HepG2 (cell line): Measurements from ENCODE around the gene GADL1. TPM values are rescaled to one million over a fixed set of nuclear protein-coding genes. Genes with fewer than 3 reads are reported as not detected.
A peak's percentile ranks its signal among the peaks of the same experiment; 100 is the strongest.

Source experiments
- ATAC-seq: fragments of 200-7000 bp; cut with Tn5 transposase; 3 replicates; pipeline ENCODE4 v1.9.1; 2020; ENCODE audit warnings: mild to moderate bottlenecking, moderate library complexity
- BruUV-seq: library from RNA; stranded (reverse); fragments of 400-500 nt; replicated peaks from 2 replicates; lab custom pipeline; 2021; lab: Mats Ljungman, UMichigan
- CTCF ChIA-PET: fragments of 300-600 bp; formaldehyde crosslinking; extraction: SDS; loops from one replicate; lab custom pipeline; 2021; ENCODE audit warnings: low total read pairs, inconsistent platforms, low intra/inter-chr PET ratio; lab: Yijun Ruan, JAX
- POLR2A ChIA-PET: fragments of 350-600 bp; sonication (Branson Sonifier 250); formaldehyde crosslinking; loops from one replicate; lab custom pipeline; 2020; ENCODE audit warnings: antibody characterized with exemption, inconsistent platforms; lab: Yijun Ruan, JAX
- DNase-seq: peaks from one replicate; pipeline ENCODE4 v3.0.0-alpha.2; 2015; ENCODE audit warnings: low spot score
- FAIRE-seq: peaks from 3 replicates; lab custom pipeline; 2011; peaks lifted over from hg19 to GRCh38; lab: Jason Lieb, UNC
- H2AFZ ChIP-seq: one replicate; pipeline ENCODE4 v1.6.1; 2011; ENCODE audit warnings: low read length, inconsistent platforms
- H3K27ac ChIP-seq: fragments of 300-600 bp; 3 replicates; pipeline ENCODE4 v1.8.0; 2011; ENCODE audit warnings: mixed run types, mild to moderate bottlenecking, mixed read lengths, low read length, inconsistent platforms; ENCODE audit not compliant: insufficient read depth; ENCODE audit errors: extremely low read length
- H3K27me3 ChIP-seq, 2 experiments: fragments of 200-600 bp in 1 of 2; 2 replicates in 1 of 2; 3 replicates in 1 of 2; pipeline versions ENCODE4 v1.6.0 to v1.8.0; 2011; ENCODE audit warnings: low read length in 2 of 2, mild to moderate bottlenecking in 2 of 2, moderate library complexity in 2 of 2, inconsistent platforms in 1 of 2; ENCODE audit not compliant: insufficient read depth in 2 of 2, control insufficient read depth in 1 of 2
- H3K36me3 ChIP-seq, 2 experiments: fragments of 200-600 bp in 1 of 2; replicated peaks in 1 of 2; 2 replicates in 1 of 2; 3 replicates in 1 of 2; pipeline versions ENCODE4 v1.5.1 to v1.8.0; 2011; ENCODE audit warnings: low read length in 2 of 2, inconsistent platforms in 1 of 2; ENCODE audit not compliant: insufficient read depth in 2 of 2, control insufficient read depth in 1 of 2
- H3K4me1 ChIP-seq: 2 replicates; pipeline ENCODE4 v1.5.1; 2012; ENCODE audit warnings: low read length, inconsistent platforms; ENCODE audit not compliant: insufficient read depth
- H3K4me2 ChIP-seq: 2 replicates; pipeline ENCODE4 v1.6.0; 2011; ENCODE audit warnings: low read depth, low read length, inconsistent platforms
- H3K4me3 ChIP-seq, 3 experiments: fragments of 200-600 bp in 1 of 3; sonication (generic), shearing (Covaris generic) in 1 of 3; replicated peaks in 1 of 3; 2 replicates each; pipeline ENCODE4 v1.5.1; 2011 to 2016; ENCODE audit warnings: low read length in 3 of 3, inconsistent platforms in 2 of 3, low read depth in 2 of 3, mild to moderate bottlenecking in 2 of 3, control low read depth in 1 of 3, mixed read lengths in 1 of 3; ENCODE audit not compliant: insufficient read depth in 1 of 3
- H3K79me2 ChIP-seq: one replicate; pipeline ENCODE4 v1.6.1; 2011; ENCODE audit warnings: low read length, inconsistent platforms; ENCODE audit not compliant: insufficient read depth
- H3K9ac ChIP-seq: 2 replicates; pipeline ENCODE4 v1.6.0; 2011; ENCODE audit warnings: mild to moderate bottlenecking, low read depth, low read length, inconsistent platforms; ENCODE audit not compliant: insufficient read depth
- H3K9me3 ChIP-seq: 2 replicates; pipeline ENCODE4 v1.5.1; 2012; ENCODE audit warnings: mild to moderate bottlenecking, low read length
- H4K20me1 ChIP-seq: 2 replicates; pipeline ENCODE4 v1.6.0; 2011; ENCODE audit warnings: inconsistent platforms, mild to moderate bottlenecking, low read length, moderate library complexity; ENCODE audit not compliant: insufficient read depth
- CREM ChIP-seq, 2 experiments: sonication (generic) in 1 of 2; formaldehyde crosslinking in 1 of 2; IDR thresholded peaks; 2 replicates each; pipeline versions ENCODE4 v1.4.0 to v1.6.1; 2016 to 2020; ENCODE audit warnings: antibody characterized with exemption in 1 of 2, mild to moderate bottlenecking in 1 of 2, missing genetic modification reagents in 1 of 2
- FOXO1 ChIP-seq: sonication (generic); formaldehyde crosslinking; IDR thresholded peaks from 2 replicates; pipeline ENCODE4 v1.4.0; 2020; ENCODE audit warnings: missing genetic modification reagents
- MZF1 ChIP-seq: sonication (generic); formaldehyde crosslinking; IDR thresholded peaks from 2 replicates; pipeline ENCODE4 v1.8.1; 2023; ENCODE audit warnings: mild to moderate bottlenecking, missing genetic modification reagents, borderline replicate concordance
- NFKB2 ChIP-seq: sonication (generic); formaldehyde crosslinking; IDR thresholded peaks from 2 replicates; pipeline ENCODE4 v1.4.0; 2020; ENCODE audit warnings: missing genetic modification reagents, borderline replicate concordance
- PAF1 ChIP-seq: IDR thresholded peaks from 2 replicates; pipeline ENCODE4 v1.6.1; 2016; ENCODE audit warnings: missing genetic modification reagents, missing compliant biosample characterization
- PAX8 ChIP-seq: sonication (generic); formaldehyde crosslinking; IDR thresholded peaks from 2 replicates; pipeline ENCODE4 v1.8.0; 2022; ENCODE audit warnings: mild to moderate bottlenecking, missing genetic modification reagents, borderline replicate concordance
- POLR2G ChIP-seq: fragments of 200-400 bp; formaldehyde crosslinking; IDR thresholded peaks from 2 replicates; pipeline ENCODE4 v1.6.1; 2018; ENCODE audit warnings: mild to moderate bottlenecking, low read depth, low read length, moderate library complexity
- RNF219 ChIP-seq: sonication (generic); formaldehyde crosslinking; IDR thresholded peaks from 2 replicates; pipeline ENCODE4 v1.5.0; 2020; ENCODE audit warnings: mild to moderate bottlenecking, missing genetic modification reagents
- ZBTB8A ChIP-seq: sonication (generic); formaldehyde crosslinking; IDR thresholded peaks from 2 replicates; pipeline ENCODE4 v1.4.0; 2020; ENCODE audit warnings: mild to moderate bottlenecking, low read depth, missing genetic modification reagents, borderline replicate concordance
- ZEB1 ChIP-seq: IDR thresholded peaks from 2 replicates; pipeline ENCODE4 v1.6.1; 2012; ENCODE audit warnings: mild to moderate bottlenecking, low read depth, inconsistent platforms; ENCODE audit not compliant: insufficient replicate concordance
- ZNF205 ChIP-seq: IDR thresholded peaks from 2 replicates; pipeline ENCODE4 v1.6.1; 2018; ENCODE audit warnings: missing biosample characterization, missing genetic modification reagents
- ZNF207 ChIP-seq: fragments of 450-650 bp; IDR thresholded peaks from 2 replicates; pipeline ENCODE4 v1.6.1; 2016; ENCODE audit warnings: antibody characterized with exemption, borderline replicate concordance
- ZNF232 ChIP-seq: sonication (generic); formaldehyde crosslinking; IDR thresholded peaks from 2 replicates; pipeline ENCODE4 v1.4.0; 2020; ENCODE audit warnings: missing genetic modification reagents, borderline replicate concordance
- ZNF260 ChIP-seq: sonication (generic); formaldehyde crosslinking; IDR thresholded peaks from 2 replicates; pipeline ENCODE4 v1.4.0; 2020; ENCODE audit warnings: missing genetic modification reagents, low read depth, mild to moderate bottlenecking, borderline replicate concordance
- ZNF468 ChIP-seq: sonication (generic); formaldehyde crosslinking; IDR thresholded peaks from 2 replicates; pipeline ENCODE4 v1.8.0; 2022; ENCODE audit warnings: mild to moderate bottlenecking, moderate library complexity, missing genetic modification reagents
- ZNF652 ChIP-seq: IDR thresholded peaks from 2 replicates; pipeline ENCODE4 v1.6.1; 2016; ENCODE audit warnings: low read depth, borderline replicate concordance
- ZNF674 ChIP-seq: sonication (generic); formaldehyde crosslinking; IDR thresholded peaks from 2 replicates; pipeline ENCODE4 v1.5.0; 2020; ENCODE audit warnings: low read depth, mild to moderate bottlenecking, missing genetic modification reagents
- ZNF776 ChIP-seq: sonication (generic); formaldehyde crosslinking; IDR thresholded peaks from 2 replicates; pipeline ENCODE4 v1.4.0; 2020; ENCODE audit warnings: mild to moderate bottlenecking, missing genetic modification reagents
- ZNF839 ChIP-seq: sonication (generic); formaldehyde crosslinking; IDR thresholded peaks from 2 replicates; pipeline ENCODE4 v1.4.0; 2020; ENCODE audit warnings: missing genetic modification reagents, mild to moderate bottlenecking, borderline replicate concordance
- WGBS: methylation state at CpG from one replicate; pipeline ENCODE4 v1.1.6; 2017; ENCODE audit warnings: low lambda C conversion rate; 5-methylcytosine and 5-hydroxymethylcytosine counted together
- in situ Hi-C: cut with HindIII; loops from 2 replicates; pipeline ENCODE4 v1.10.0; 2017; ENCODE audit warnings: low pct_unique_long_range_greater_than_20kb; ENCODE audit not compliant: extremely low pct_ligation_motif_present
- intact Hi-C: fragments of 100-400 bp; cut with micrococcal nuclease; formaldehyde crosslinking; loops from one replicate; pipeline ENCODE4 v1.10.0; 2022; ENCODE audit not compliant: unreplicated experiment
- polyA plus RNA-seq, 8 experiments: library from polyadenylated mRNA; depleted of rRNA in 3 of 8; stranded (reverse) in 7 of 8; unstranded in 1 of 8; fragments of >200 nt; fragmentation: Illumina TruSeq in 4 of 8; extraction: Trizol in 4 of 8; gene quantifications; 2 replicates each; pipeline versions ENCODE4 v1.2.1 to v1.2.3, GENCODE V29; 2011 to 2016; ENCODE audit warnings: low read depth in 4 of 8, missing spikeins in 1 of 8, mixed read lengths in 1 of 8; ENCODE audit not compliant: insufficient read depth in 1 of 8
- total RNA-seq, 5 experiments: library from RNA; depleted of rRNA; stranded (reverse); fragments of >200 nt; fragmentation: Illumina TruSeq; extraction: Trizol; gene quantifications; 2 replicates each; pipeline ENCODE4 v1.2.3, GENCODE V29; 2016; ENCODE audit warnings: low read depth in 1 of 5

The GADL1 gene
- total and polyA plus RNA-seq, 2 of the 13 experiments (the other 11 are each of a cell fraction or from before 2014, with no cell fraction given): not detected

GRCh38 chr3:30686176-30686575, 208.3 kb downstream of the GADL1 start:
- Histone ChIP-seq H3K27ac (no peak overlapping the region), H3K9me3 (no peaks in the 10 kb centered on the region), H3K4me1 (peaks cover 64% of the 10 kb centered on the region), H3K4me3 (no peak overlapping the region), H3K9ac (no peak overlapping the region), H3K4me2 (no peak overlapping the region), H3K79me2 (peaks cover 39% of the 10 kb centered on the region), H3K36me3 (peaks cover 42 to 98% of the 10 kb centered on the region in 2 experiments), H3K27me3 (no peaks in the 10 kb centered on the region), H2AFZ (no peak overlapping the region), H4K20me1 (peaks cover 89% of the 10 kb centered on the region)
- ChIA-PET POLR2A (no interaction called here), CTCF (no interaction called here)
- DNase-seq (no peak), ATAC-seq (no peak), FAIRE-seq (no peak)
- BruUV-seq: no TSS peak
- intact Hi-C loops (no loop called here), in situ Hi-C loops (no loop called here)
- WGBS: 93% methylated on average over 2 of the region's 2 CpGs
- TF ChIP-seq POLR2G (peak; percentile 14; the same call in 1 of the 2 replicates), ZNF207 (no peak), ZNF674 (CRISPR knock-in tag) (no peak), FOXO1 (CRISPR knock-in tag) (no peak), NFKB2 (CRISPR knock-in tag) (no peak), ZBTB8A (no peak)

GRCh38 chr3:30685267-30685667, 209.2 kb downstream of the GADL1 start:
- no peak overlapping the region for H3K4me2 ChIP-seq
- intact Hi-C loops: no loop called here
- ChIA-PET CTCF (no interaction called here), POLR2A (no interaction called here)
- no TSS peak for BruUV-seq
- H3K4me1 ChIP-seq: peaks cover 55% of the 10 kb centered on the region
- H3K27me3 ChIP-seq: no peaks in the 10 kb centered on the region
- DNase-seq (no peak), ATAC-seq (peak; percentile 11), FAIRE-seq (no peak)
- peaks cover 86% of the 10 kb centered on the region for H4K20me1 ChIP-seq
- H3K4me3 ChIP-seq: no peak overlapping the region
- H3K36me3 ChIP-seq: peaks cover 39 to 95% of the 10 kb centered on the region in 2 experiments
- WGBS: 93% methylated on average over 2 of the region's 2 CpGs
- H3K27ac ChIP-seq: no peak overlapping the region
- no peak overlapping the region for H3K9ac ChIP-seq
- in situ Hi-C loops: no loop called here
- H2AFZ ChIP-seq: no peak overlapping the region
- H3K79me2 ChIP-seq: peaks cover 43% of the 10 kb centered on the region
- no peaks in the 10 kb centered on the region for H3K9me3 ChIP-seq
- TF ChIP-seq ZNF776 (CRISPR knock-in tag) (no peak), ZNF839 (no peak), ZNF232 (no peak), ZNF205 (CRISPR knock-in tag) (no peak), POLR2G (peak; percentile 25; the same call in 1 of the 2 replicates), PAX8 (CRISPR knock-in tag) (no peak), PAF1 (CRISPR knock-in tag) (0 out of 2 replicates have a peak, but pooled peaks have one; percentile 41), ZNF260 (no peak), ZNF652 (peak; percentile 68; the same call in 1 of the 2 replicates), MZF1 (CRISPR knock-in tag) (no peak), CREM (IDR thresholded peaks at IDR 0.05) (no peak), CREM (CRISPR knock-in tag; IDR thresholded peaks at IDR 0.05) (no peak), ZEB1 (no peak), RNF219 (CRISPR knock-in tag) (no peak), ZNF468 (CRISPR knock-in tag) (no peak)
